H9 (cell line): ENCODE data around the gene NUP98. TPM values are rescaled to one million over a fixed set of nuclear protein-coding genes. Genes with fewer than 3 reads are reported as not detected.

ENCODE experiments used
- DNase-seq: peaks from one replicate; pipeline ENCODE4 v3.0.0-alpha.2; 2017
- H2AFZ ChIP-seq: one replicate; pipeline ENCODE4 v1.6.1; 2013; ENCODE audit warnings: mild to moderate bottlenecking, low read length, control low read depth, moderate library complexity
- H2AK5ac ChIP-seq: 2 replicates; pipeline ENCODE4 v1.6.1; 2013; ENCODE audit warnings: low read length, control low read depth, mixed read lengths; ENCODE audit not compliant: insufficient read length
- H2BK120ac ChIP-seq: one replicate; pipeline ENCODE4 v1.6.1; 2013; ENCODE audit warnings: low read depth, mild to moderate bottlenecking, low read length, control low read depth, inconsistent platforms; ENCODE audit not compliant: poor library complexity, severe bottlenecking
- H2BK12ac ChIP-seq: 2 replicates; pipeline ENCODE4 v1.6.1; 2013; ENCODE audit warnings: low read length, control low read depth, mixed read lengths, low read depth; ENCODE audit not compliant: insufficient read length
- H2BK15ac ChIP-seq: 2 replicates; pipeline ENCODE4 v1.6.1; 2013; ENCODE audit warnings: low read depth, low read length, control low read depth
- H2BK20ac ChIP-seq: one replicate; pipeline ENCODE4 v1.6.1; 2013; ENCODE audit warnings: low read depth, mild to moderate bottlenecking, low read length, control low read depth, inconsistent platforms; ENCODE audit not compliant: poor library complexity, severe bottlenecking
- H2BK5ac ChIP-seq: 2 replicates; pipeline ENCODE4 v1.6.1; 2013; ENCODE audit warnings: low read length, control low read depth, mixed read lengths; ENCODE audit not compliant: insufficient read length
- H3K14ac ChIP-seq: 2 replicates; pipeline ENCODE4 v1.6.1; 2013; ENCODE audit warnings: low read length, control low read depth; ENCODE audit not compliant: insufficient read depth
- H3K18ac ChIP-seq: 2 replicates; pipeline ENCODE4 v1.6.1; 2013; ENCODE audit warnings: low read depth, mild to moderate bottlenecking, mixed read lengths, low read length, control low read depth; ENCODE audit not compliant: insufficient read length
- H3K23ac ChIP-seq: 2 replicates; pipeline ENCODE4 v1.6.1; 2013; ENCODE audit warnings: low read length, control low read depth, mixed read lengths, low read depth; ENCODE audit not compliant: insufficient read length
- H3K23me2 ChIP-seq: 2 replicates; pipeline ENCODE4 v1.6.1; 2013; ENCODE audit warnings: low read depth, mild to moderate bottlenecking, mixed read lengths, low read length, control low read depth; ENCODE audit not compliant: insufficient read length, poor library complexity, severe bottlenecking
- H3K27ac ChIP-seq: 2 replicates; pipeline ENCODE4 v1.5.1; 2013; ENCODE audit warnings: low read length, control low read depth, mixed read lengths, low read depth; ENCODE audit not compliant: insufficient read length
- H3K27me3 ChIP-seq: 2 replicates; pipeline ENCODE4 v1.6.1; 2013; ENCODE audit warnings: low read length, control low read depth, inconsistent platforms; ENCODE audit not compliant: insufficient read depth
- H3K4ac ChIP-seq: 2 replicates; pipeline ENCODE4 v1.6.1; 2013; ENCODE audit warnings: low read depth, mild to moderate bottlenecking, control low read depth, inconsistent platforms, low read length, moderate library complexity
- H3K4me1 ChIP-seq: 2 replicates; pipeline ENCODE4 v1.6.1; 2013; ENCODE audit warnings: low read length, control low read depth, inconsistent platforms; ENCODE audit not compliant: insufficient read depth
- H3K4me2 ChIP-seq: 2 replicates; pipeline ENCODE4 v1.6.1; 2013; ENCODE audit warnings: low read length, control low read depth, mixed read lengths; ENCODE audit not compliant: insufficient read length, insufficient read depth
- H3K56ac ChIP-seq: 2 replicates; pipeline ENCODE4 v1.6.1; 2013; ENCODE audit warnings: low read depth, mild to moderate bottlenecking, mixed read lengths, low read length, control low read depth; ENCODE audit not compliant: insufficient read length
- H3K79me1 ChIP-seq: 2 replicates; pipeline ENCODE4 v1.6.1; 2013; ENCODE audit warnings: low read depth, mild to moderate bottlenecking, moderate library complexity, low read length, control low read depth, inconsistent platforms; ENCODE audit not compliant: insufficient read depth, poor library complexity, severe bottlenecking
- H3K79me2 ChIP-seq: 2 replicates; pipeline ENCODE4 v1.6.1; 2013; ENCODE audit warnings: low read length, control low read depth, inconsistent platforms; ENCODE audit not compliant: insufficient read depth
- H3K9ac ChIP-seq: 2 replicates; pipeline ENCODE4 v1.6.1; 2013; ENCODE audit warnings: low read length, control low read depth, mixed read lengths; ENCODE audit not compliant: insufficient read length; ENCODE audit errors: extremely low read depth
- H3K9me3 ChIP-seq: one replicate; pipeline ENCODE4 v1.6.1; 2013; ENCODE audit warnings: low read depth, low read length, inconsistent platforms; ENCODE audit not compliant: control insufficient read depth
- H3T11ph ChIP-seq: one replicate; pipeline ENCODE4 v1.6.1; 2013; ENCODE audit warnings: mild to moderate bottlenecking, low read length, control low read depth, inconsistent platforms
- H4K20me1 ChIP-seq: one replicate; pipeline ENCODE4 v1.6.1; 2013; ENCODE audit not compliant: control insufficient read depth, insufficient read length, insufficient read depth
- H4K5ac ChIP-seq: 2 replicates; pipeline ENCODE4 v1.6.1; 2013; ENCODE audit warnings: low read depth, mild to moderate bottlenecking, mixed read lengths, low read length, control low read depth; ENCODE audit not compliant: insufficient read length
- H4K8ac ChIP-seq: replicated peaks from 2 replicates; pipeline ENCODE4 v1.6.1; 2013; ENCODE audit warnings: low read length, control low read depth, mixed read lengths, low read depth; ENCODE audit not compliant: insufficient read length
- H4K91ac ChIP-seq: 2 replicates; pipeline ENCODE4 v1.6.1; 2013; ENCODE audit warnings: low read depth, mild to moderate bottlenecking, moderate library complexity, mixed read lengths, low read length, control low read depth; ENCODE audit not compliant: insufficient read length
- H3K27ac Mint-ChIP-seq, 3 experiments: 2 replicates in 2 of 3; 3 replicates in 1 of 3; pipeline ENCODE4 v1.8.0; 2020 to 2021; ENCODE audit warnings: mixed read lengths in 3 of 3, mild to moderate bottlenecking in 1 of 3, moderate library complexity in 1 of 3
- H3K27me3 Mint-ChIP-seq: 2 replicates; pipeline ENCODE4 v1.8.0; 2021; ENCODE audit warnings: low read depth, mild to moderate bottlenecking, moderate library complexity, mixed read lengths
- H3K36me3 Mint-ChIP-seq, 3 experiments: 2 replicates in 2 of 3; 3 replicates in 1 of 3; pipeline ENCODE4 v1.8.0; 2020 to 2021; ENCODE audit warnings: low read depth in 3 of 3, mixed read lengths in 3 of 3; ENCODE audit not compliant: insufficient read depth in 1 of 3
- H3K4me1 Mint-ChIP-seq, 2 experiments: 2 replicates each; pipeline ENCODE4 v1.8.0; 2020; ENCODE audit warnings: mixed read lengths in 2 of 2
- H3K4me3 Mint-ChIP-seq, 2 experiments: 2 replicates in 1 of 2; 3 replicates in 1 of 2; pipeline ENCODE4 v1.8.0; 2020 to 2021; ENCODE audit warnings: mild to moderate bottlenecking in 2 of 2, mixed read lengths in 2 of 2, moderate library complexity in 1 of 2
- H3K9me3 Mint-ChIP-seq, 2 experiments: 2 replicates in 1 of 2; 3 replicates in 1 of 2; pipeline ENCODE4 v1.8.0; 2020; ENCODE audit warnings: mild to moderate bottlenecking in 2 of 2, mixed read lengths in 2 of 2, moderate library complexity in 1 of 2
- whole genome bisulfite sequencing: extraction: QIAGEN DNeasy Blood & Tissue Kit; methylation state at CpG from one replicate; pipeline ENCODE4 v1.1.7; 2013; ENCODE audit warnings: missing lambda C conversion rate, low lambda C conversion rate, mixed read lengths; ENCODE audit not compliant: insufficient read length; ENCODE audit errors: extremely low coverage; 5-methylcytosine and 5-hydroxymethylcytosine counted together
- total RNA-seq: library from RNA; stranded (reverse); gene quantifications from 2 replicates; pipeline ENCODE4 v1.2.1, GENCODE V29; 2021
- TF ChIP-seq, protein P1 (sequence below): fragments of 200-600 bp; sonication (generic); conservative IDR thresholded peaks from 3 replicates; pipeline ENCODE4 v1.8.0; 2021; ENCODE audit warnings: antibody characterized with exemption, mild to moderate bottlenecking

The NUP98 gene
- total RNA-seq, 1 experiment from 2014 or later, result 105 TPM

GRCh38 chr11:3627291-3627690 lies 170.1 kb downstream of the NUP98 start:
- Histone ChIP-seq H4K91ac (no peak overlapping the region), H3K27me3 (no peaks in the 10 kb centered on the region), H2BK12ac (no peak overlapping the region), H3K23ac (no peak overlapping the region), H2BK15ac (no peak overlapping the region), H3K23me2 (no peaks in the 10 kb centered on the region), H3K4me1 (no peaks in the 10 kb centered on the region), H3K79me2 (no peaks in the 10 kb centered on the region), H4K8ac (no peak overlapping the region), H4K5ac (no peak overlapping the region), H2BK120ac (no peak overlapping the region), H3K4me2 (no peak overlapping the region), H3K9ac (no peak overlapping the region), H4K20me1 (no peaks in the 10 kb centered on the region), H3T11ph (no peak overlapping the region), H3K14ac (no peak overlapping the region), H3K4ac (no peak overlapping the region), H2BK5ac (no peak overlapping the region), H3K9me3 (no peaks in the 10 kb centered on the region), H2AFZ (no peak overlapping the region), H3K18ac (no peak overlapping the region), H3K79me1 (no peaks in the 10 kb centered on the region), H2BK20ac (no peak overlapping the region), H2AK5ac (no peak overlapping the region), H3K27ac (no peak overlapping the region), H3K56ac (no peak overlapping the region)
- H3K27me3 Mint-ChIP-seq, result peaks cover 2% of the 10 kb centered on the region; the same call in 1 of the 2 replicates
- no peaks in the 10 kb centered on the region for H3K9me3 Mint-ChIP-seq
- TF ChIP-seq, protein P1, sequence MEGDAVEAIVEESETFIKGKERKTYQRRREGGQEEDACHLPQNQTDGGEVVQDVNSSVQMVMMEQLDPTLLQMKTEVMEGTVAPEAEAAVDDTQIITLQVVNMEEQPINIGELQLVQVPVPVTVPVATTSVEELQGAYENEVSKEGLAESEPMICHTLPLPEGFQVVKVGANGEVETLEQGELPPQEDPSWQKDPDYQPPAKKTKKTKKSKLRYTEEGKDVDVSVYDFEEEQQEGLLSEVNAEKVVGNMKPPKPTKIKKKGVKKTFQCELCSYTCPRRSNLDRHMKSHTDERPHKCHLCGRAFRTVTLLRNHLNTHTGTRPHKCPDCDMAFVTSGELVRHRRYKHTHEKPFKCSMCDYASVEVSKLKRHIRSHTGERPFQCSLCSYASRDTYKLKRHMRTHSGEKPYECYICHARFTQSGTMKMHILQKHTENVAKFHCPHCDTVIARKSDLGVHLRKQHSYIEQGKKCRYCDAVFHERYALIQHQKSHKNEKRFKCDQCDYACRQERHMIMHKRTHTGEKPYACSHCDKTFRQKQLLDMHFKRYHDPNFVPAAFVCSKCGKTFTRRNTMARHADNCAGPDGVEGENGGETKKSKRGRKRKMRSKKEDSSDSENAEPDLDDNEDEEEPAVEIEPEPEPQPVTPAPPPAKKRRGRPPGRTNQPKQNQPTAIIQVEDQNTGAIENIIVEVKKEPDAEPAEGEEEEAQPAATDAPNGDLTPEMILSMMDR, result no peak
- no peaks in the 10 kb centered on the region for H3K36me3 Mint-ChIP-seq
- DNase-seq, result no peak
- H3K4me3 Mint-ChIP-seq, result no peak overlapping the region
- no peaks in the 10 kb centered on the region for H3K4me1 Mint-ChIP-seq
- no CpG with 5 or more reads among the region's 1 CpG for WGBS
- no peak overlapping the region; a peak in 1 of 7 replicates for H3K27ac Mint-ChIP-seq
